ENCODE data around the gene NIF3L1.

GRCh38 chr2:200909958-200910357 lies 20.8 kb downstream of the NIF3L1 start:
- TF ChIP-seq, protein P1, sequence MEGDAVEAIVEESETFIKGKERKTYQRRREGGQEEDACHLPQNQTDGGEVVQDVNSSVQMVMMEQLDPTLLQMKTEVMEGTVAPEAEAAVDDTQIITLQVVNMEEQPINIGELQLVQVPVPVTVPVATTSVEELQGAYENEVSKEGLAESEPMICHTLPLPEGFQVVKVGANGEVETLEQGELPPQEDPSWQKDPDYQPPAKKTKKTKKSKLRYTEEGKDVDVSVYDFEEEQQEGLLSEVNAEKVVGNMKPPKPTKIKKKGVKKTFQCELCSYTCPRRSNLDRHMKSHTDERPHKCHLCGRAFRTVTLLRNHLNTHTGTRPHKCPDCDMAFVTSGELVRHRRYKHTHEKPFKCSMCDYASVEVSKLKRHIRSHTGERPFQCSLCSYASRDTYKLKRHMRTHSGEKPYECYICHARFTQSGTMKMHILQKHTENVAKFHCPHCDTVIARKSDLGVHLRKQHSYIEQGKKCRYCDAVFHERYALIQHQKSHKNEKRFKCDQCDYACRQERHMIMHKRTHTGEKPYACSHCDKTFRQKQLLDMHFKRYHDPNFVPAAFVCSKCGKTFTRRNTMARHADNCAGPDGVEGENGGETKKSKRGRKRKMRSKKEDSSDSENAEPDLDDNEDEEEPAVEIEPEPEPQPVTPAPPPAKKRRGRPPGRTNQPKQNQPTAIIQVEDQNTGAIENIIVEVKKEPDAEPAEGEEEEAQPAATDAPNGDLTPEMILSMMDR (IDR thresholded peaks at IDR 0.05), result no peak
- no peak for TF ChIP-seq POLR2A (IDR thresholded peaks at IDR 0.05)
